Measurements from ENCODE around the gene TMEM132C. TPM values are rescaled to one million over a fixed set of nuclear protein-coding genes. Genes with fewer than 3 reads are reported as not detected.
"Not testable (repeated sequence)": the region's sequence is repeated elsewhere in the genome, so short reads cannot be mapped to it uniquely, and the experiment has no call there.

TMEM132C gene
- polyA plus RNA-seq, 2 donors: 0.43 to 0.65 TPM

DNA sequence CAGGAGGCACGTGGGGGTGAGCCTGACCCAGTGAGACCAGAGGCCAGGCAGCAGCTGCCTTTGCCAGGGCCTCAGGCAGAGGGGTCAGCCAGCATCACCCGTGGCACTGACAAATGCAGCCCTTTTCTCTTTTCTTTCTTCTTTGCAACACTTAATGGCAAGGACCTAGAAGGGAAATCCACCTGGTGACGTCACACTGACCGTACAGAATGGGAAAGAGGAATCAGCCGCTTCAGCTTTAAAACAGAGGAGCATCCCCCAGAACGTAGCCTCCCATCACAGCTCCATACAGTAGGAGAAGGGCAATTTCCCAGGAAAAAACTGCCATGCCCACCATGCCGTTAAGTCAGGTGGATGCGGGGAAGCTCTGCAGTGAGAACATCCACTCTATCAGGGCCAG is 328.6 kb downstream of the TMEM132C start:
- no peaks in the 10 kb centered on the region for H3K27me3 ChIP-seq (ENCODE audit: control insufficient read depth in 1 of 2, insufficient read depth in 2 of 2, low read length in 2 of 2)
- no peaks in the 10 kb centered on the region for H3K36me3 ChIP-seq (ENCODE audit: control insufficient read depth in 2 of 2, insufficient read depth in 2 of 2, low read length in 1 of 2)
- H3K27ac ChIP-seq (ENCODE audit: low read depth in 2 of 2, low read length in 1 of 2): no peak overlapping the region
- WGBS, 2 donors: 73 to 75% methylated on average over 8 of the region's 8 CpGs
- no peaks in the 10 kb centered on the region for H3K4me1 ChIP-seq (ENCODE audit: control insufficient read depth in 2 of 2, insufficient read depth in 2 of 2, low read length in 1 of 2)
- H3K4me3 ChIP-seq (ENCODE audit: low read depth in 1 of 2, low read length in 2 of 2): no peak overlapping the region
- peaks cover 2 to 7% of the 10 kb centered on the region in 2 donors for H3K9me3 ChIP-seq (ENCODE audit: control insufficient read depth in 2 of 2, insufficient read depth in 1 of 2, low read depth in 1 of 2, low read length in 1 of 2)

DNA sequence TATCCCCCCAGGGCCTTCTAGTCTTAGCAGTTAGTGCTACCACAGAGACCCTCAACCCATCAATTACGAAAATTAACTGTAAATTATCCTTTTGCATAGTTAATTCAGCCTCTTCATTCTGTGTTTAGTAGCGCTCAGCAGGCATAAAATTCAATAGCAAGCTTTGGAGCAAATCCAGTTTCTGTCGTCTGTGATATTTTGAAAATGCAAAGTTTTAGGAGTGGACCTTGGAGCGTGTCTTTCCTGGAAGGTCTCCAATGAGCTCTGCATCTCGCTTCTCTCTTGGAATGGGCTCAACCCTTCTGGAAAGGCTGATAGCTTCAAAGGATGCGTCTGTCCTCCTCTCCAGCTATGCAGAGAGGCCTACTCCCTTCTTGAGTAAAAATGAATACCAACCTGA is 333.9 kb downstream of the TMEM132C start:
- H3K36me3 ChIP-seq (ENCODE audit: control insufficient read depth in 2 of 2, insufficient read depth in 2 of 2, low read length in 1 of 2): no peaks in the 10 kb centered on the region
- 64 to 65% methylated on average over 6 of the region's 6 CpGs for WGBS, 2 donors
- no peak overlapping the region for H3K4me3 ChIP-seq (ENCODE audit: low read depth in 1 of 2, low read length in 2 of 2)
- H3K9me3 ChIP-seq (ENCODE audit: control insufficient read depth in 2 of 2, insufficient read depth in 1 of 2, low read depth in 1 of 2, low read length in 1 of 2): peaks cover 1 to 7% of the 10 kb centered on the region in 2 donors
- no peaks in the 10 kb centered on the region for H3K4me1 ChIP-seq (ENCODE audit: control insufficient read depth in 2 of 2, insufficient read depth in 2 of 2, low read length in 1 of 2)
- no peak overlapping the region for H3K27ac ChIP-seq (ENCODE audit: low read depth in 2 of 2, low read length in 1 of 2)
- H3K27me3 ChIP-seq (ENCODE audit: control insufficient read depth in 1 of 2, insufficient read depth in 2 of 2, low read length in 2 of 2): no peaks in the 10 kb centered on the region

DNA sequence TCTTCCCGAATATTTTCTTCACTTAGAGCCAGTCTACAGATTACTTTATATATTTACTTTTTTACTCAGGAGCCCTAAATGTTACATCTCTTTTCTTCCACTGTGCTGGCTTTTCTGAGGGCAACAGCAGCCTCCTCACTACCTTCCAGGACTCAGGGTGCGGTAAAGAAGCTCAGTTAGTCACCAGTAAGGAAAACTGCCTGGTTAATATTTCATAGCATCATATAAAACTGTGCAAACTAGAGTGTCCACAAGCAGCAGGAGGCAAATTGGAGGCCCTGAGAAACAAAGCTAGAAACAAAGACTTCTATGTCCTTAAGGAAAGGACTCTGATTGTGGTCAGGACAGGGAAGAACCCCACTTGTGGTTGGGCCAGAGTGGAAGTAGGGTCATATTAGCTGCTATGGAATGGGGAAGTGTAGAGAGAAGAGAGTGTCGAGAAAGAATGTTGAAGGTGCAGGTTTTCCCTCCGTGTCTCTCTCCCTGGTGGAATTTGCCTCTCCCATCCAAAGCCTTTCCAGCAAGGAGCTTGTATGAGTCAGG is 336.7 kb downstream of the TMEM132C start:
- H3K27ac ChIP-seq (ENCODE audit: low read depth in 2 of 2, low read length in 1 of 2): no peak overlapping the region
- no peak overlapping the region for H3K4me3 ChIP-seq (ENCODE audit: low read depth in 1 of 2, low read length in 2 of 2)
- H3K27me3 ChIP-seq (ENCODE audit: control insufficient read depth in 1 of 2, insufficient read depth in 2 of 2, low read length in 2 of 2): no peaks in the 10 kb centered on the region
- H3K4me1 ChIP-seq (ENCODE audit: control insufficient read depth in 2 of 2, insufficient read depth in 2 of 2, low read length in 1 of 2): no peaks in the 10 kb centered on the region
- no peaks in the 10 kb centered on the region for H3K36me3 ChIP-seq (ENCODE audit: control insufficient read depth in 2 of 2, insufficient read depth in 2 of 2, low read length in 1 of 2)
- 67 to 71% methylated on average over 4 of the region's 4 CpGs for WGBS, 2 donors
- peaks cover 3 to 7% of the 10 kb centered on the region in 2 donors for H3K9me3 ChIP-seq (ENCODE audit: control insufficient read depth in 2 of 2, insufficient read depth in 1 of 2, low read depth in 1 of 2, low read length in 1 of 2)

DNA sequence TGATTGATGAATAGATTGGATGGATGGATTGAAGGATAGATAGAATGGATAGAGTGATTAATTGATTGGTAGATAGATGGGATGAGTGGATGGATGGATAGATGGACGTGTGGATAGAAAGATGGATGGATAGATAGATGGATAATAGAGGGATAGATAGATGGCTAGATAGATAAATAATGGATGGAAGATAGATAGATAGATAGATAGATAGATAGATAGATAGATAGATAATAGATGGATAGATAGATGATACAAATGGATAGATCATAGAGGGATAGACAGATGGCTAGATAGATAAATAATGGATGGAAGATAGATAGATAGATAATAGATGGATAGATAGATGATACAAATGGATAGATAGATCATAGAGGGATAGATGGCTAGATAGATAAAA is 337.2 kb downstream of the TMEM132C start:
- not testable (repeated sequence) for H3K36me3 ChIP-seq (ENCODE audit: control insufficient read depth in 2 of 2, insufficient read depth in 2 of 2, low read length in 1 of 2); H3K27me3 ChIP-seq (ENCODE audit: control insufficient read depth in 1 of 2, insufficient read depth in 2 of 2, low read length in 2 of 2); H3K9me3 ChIP-seq (ENCODE audit: control insufficient read depth in 2 of 2, insufficient read depth in 1 of 2, low read depth in 1 of 2, low read length in 1 of 2); H3K27ac ChIP-seq (ENCODE audit: low read depth in 2 of 2, low read length in 1 of 2); H3K4me3 ChIP-seq (ENCODE audit: low read depth in 1 of 2, low read length in 2 of 2); H3K4me1 ChIP-seq (ENCODE audit: control insufficient read depth in 2 of 2, insufficient read depth in 2 of 2, low read length in 1 of 2)
- WGBS, 2 donors: 61 to 69% methylated on average over 1 of the region's 1 CpG

DNA sequence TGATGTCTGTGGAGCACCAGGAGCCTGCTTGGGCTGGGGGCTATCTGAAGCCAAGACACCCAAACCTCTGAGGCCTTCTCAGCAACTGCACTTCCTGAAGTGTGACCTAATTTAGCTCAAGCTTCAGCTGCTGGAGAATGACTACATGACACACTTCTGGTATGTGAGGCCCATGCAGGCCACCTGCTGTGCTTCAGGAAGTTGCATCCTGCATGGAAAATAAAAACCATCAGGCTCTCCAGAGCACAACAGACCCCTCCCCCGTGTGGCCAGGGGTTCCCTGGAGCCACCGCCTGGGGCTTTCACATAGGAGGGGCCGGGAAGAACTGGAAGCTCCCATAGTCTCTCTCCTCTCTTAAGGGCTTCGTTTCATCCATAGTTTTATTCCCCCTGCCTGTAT is 339.1 kb downstream of the TMEM132C start:
- Histone ChIP-seq H3K9me3 (ENCODE audit: control insufficient read depth in 2 of 2, insufficient read depth in 1 of 2, low read depth in 1 of 2, low read length in 1 of 2) (peaks cover 0 to 7% of the 10 kb centered on the region in 2 donors), H3K4me3 (ENCODE audit: low read depth in 1 of 2, low read length in 2 of 2) (no peak overlapping the region), H3K27me3 (ENCODE audit: control insufficient read depth in 1 of 2, insufficient read depth in 2 of 2, low read length in 2 of 2) (no peaks in the 10 kb centered on the region), H3K36me3 (ENCODE audit: control insufficient read depth in 2 of 2, insufficient read depth in 2 of 2, low read length in 1 of 2) (no peaks in the 10 kb centered on the region), H3K27ac (ENCODE audit: low read depth in 2 of 2, low read length in 1 of 2) (no peak overlapping the region), H3K4me1 (ENCODE audit: control insufficient read depth in 2 of 2, insufficient read depth in 2 of 2, low read length in 1 of 2) (no peaks in the 10 kb centered on the region)
- 51 to 53% methylated on average over 4 of the region's 4 CpGs for WGBS, 2 donors

DNA sequence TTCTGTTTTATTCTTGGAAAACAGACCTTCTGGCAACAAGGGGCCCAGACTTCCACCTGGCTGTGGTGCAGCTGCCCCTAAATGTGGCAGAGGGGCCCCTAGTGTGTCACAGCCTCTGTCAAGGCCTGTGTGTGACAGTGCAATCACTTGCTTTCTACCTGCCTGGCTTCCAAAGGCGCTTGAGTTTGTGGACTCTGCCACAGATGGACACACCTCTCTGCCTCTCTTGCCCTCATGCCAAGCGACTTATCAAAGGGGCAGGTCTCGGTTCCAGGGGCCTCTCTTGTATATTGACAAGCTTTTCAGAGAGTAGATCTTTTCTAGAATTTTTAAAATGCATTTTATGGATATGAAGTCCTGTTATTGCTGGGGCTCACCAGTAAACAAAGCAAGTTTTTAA is 339.6 kb downstream of the TMEM132C start:
- H3K27ac ChIP-seq (ENCODE audit: low read depth in 2 of 2, low read length in 1 of 2): no peak overlapping the region
- H3K27me3 ChIP-seq (ENCODE audit: control insufficient read depth in 1 of 2, insufficient read depth in 2 of 2, low read length in 2 of 2): no peaks in the 10 kb centered on the region
- H3K36me3 ChIP-seq (ENCODE audit: control insufficient read depth in 2 of 2, insufficient read depth in 2 of 2, low read length in 1 of 2): no peaks in the 10 kb centered on the region
- WGBS, 2 donors: 50 to 69% methylated on average over 3 of the region's 3 CpGs
- H3K4me1 ChIP-seq (ENCODE audit: control insufficient read depth in 2 of 2, insufficient read depth in 2 of 2, low read length in 1 of 2): no peaks in the 10 kb centered on the region
- H3K9me3 ChIP-seq (ENCODE audit: control insufficient read depth in 2 of 2, insufficient read depth in 1 of 2, low read depth in 1 of 2, low read length in 1 of 2): peaks cover 0 to 7% of the 10 kb centered on the region in 2 donors
- no peak overlapping the region for H3K4me3 ChIP-seq (ENCODE audit: low read depth in 1 of 2, low read length in 2 of 2)

DNA sequence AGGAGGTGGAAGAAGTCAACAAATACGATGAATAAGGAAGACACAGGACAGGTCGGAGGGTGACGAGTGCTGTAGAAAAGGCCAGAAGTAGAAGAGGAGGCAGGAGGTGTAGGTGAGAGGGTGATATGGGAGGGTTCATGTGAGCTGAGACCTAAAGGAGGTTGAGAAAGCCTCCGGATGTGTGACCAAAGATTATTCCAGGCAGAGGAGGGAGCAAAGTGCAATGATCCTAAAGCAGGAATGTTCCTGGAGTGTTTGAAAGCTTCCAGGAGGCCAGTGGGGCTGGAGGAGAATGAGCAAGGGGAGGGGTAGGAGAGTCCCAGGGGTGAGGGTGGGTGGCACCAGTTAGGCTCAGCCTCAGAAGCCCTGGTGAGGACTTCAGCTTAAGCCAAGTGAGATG is 340.0 kb downstream of the TMEM132C start:
- Histone ChIP-seq H3K27ac (ENCODE audit: low read depth in 2 of 2, low read length in 1 of 2) (no peak overlapping the region), H3K36me3 (ENCODE audit: control insufficient read depth in 2 of 2, insufficient read depth in 2 of 2, low read length in 1 of 2) (no peaks in the 10 kb centered on the region), H3K27me3 (ENCODE audit: control insufficient read depth in 1 of 2, insufficient read depth in 2 of 2, low read length in 2 of 2) (no peaks in the 10 kb centered on the region), H3K4me3 (ENCODE audit: low read depth in 1 of 2, low read length in 2 of 2) (no peak overlapping the region), H3K9me3 (ENCODE audit: control insufficient read depth in 2 of 2, insufficient read depth in 1 of 2, low read depth in 1 of 2, low read length in 1 of 2) (peaks cover 0 to 7% of the 10 kb centered on the region in 2 donors), H3K4me1 (ENCODE audit: control insufficient read depth in 2 of 2, insufficient read depth in 2 of 2, low read length in 1 of 2) (no peaks in the 10 kb centered on the region)
- WGBS, 2 donors: 77 to 78% methylated on average over 4 of the region's 4 CpGs

DNA sequence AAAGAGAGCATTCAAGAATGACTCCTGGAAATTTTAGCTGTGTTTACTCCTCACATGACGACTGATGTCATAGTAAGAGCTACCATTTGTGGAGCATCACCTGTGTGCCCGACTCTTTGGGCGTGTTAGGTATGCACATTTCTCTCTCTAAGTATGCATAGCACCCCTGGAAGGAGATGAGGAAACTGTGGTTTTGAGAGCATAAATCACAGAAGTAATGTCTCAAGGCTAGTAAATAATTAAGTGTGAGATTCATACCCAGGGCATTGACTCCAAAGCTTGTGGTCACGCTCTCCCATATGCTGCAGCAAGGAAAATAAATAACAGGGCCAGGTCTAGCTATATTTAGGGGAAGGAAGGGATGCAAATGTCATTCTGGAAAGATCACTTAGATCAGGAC is 340.7 kb downstream of the TMEM132C start:
- Histone ChIP-seq H3K27ac (ENCODE audit: low read depth in 2 of 2, low read length in 1 of 2) (no peak overlapping the region), H3K27me3 (ENCODE audit: control insufficient read depth in 1 of 2, insufficient read depth in 2 of 2, low read length in 2 of 2) (no peaks in the 10 kb centered on the region), H3K4me3 (ENCODE audit: low read depth in 1 of 2, low read length in 2 of 2) (no peak overlapping the region), H3K9me3 (ENCODE audit: control insufficient read depth in 2 of 2, insufficient read depth in 1 of 2, low read depth in 1 of 2, low read length in 1 of 2) (peaks cover 0 to 7% of the 10 kb centered on the region in 2 donors), H3K36me3 (ENCODE audit: control insufficient read depth in 2 of 2, insufficient read depth in 2 of 2, low read length in 1 of 2) (no peaks in the 10 kb centered on the region), H3K4me1 (ENCODE audit: control insufficient read depth in 2 of 2, insufficient read depth in 2 of 2, low read length in 1 of 2) (no peaks in the 10 kb centered on the region)
- 64 to 75% methylated on average over 4 of the region's 4 CpGs for whole genome bisulfite sequencing, 2 donors

DNA sequence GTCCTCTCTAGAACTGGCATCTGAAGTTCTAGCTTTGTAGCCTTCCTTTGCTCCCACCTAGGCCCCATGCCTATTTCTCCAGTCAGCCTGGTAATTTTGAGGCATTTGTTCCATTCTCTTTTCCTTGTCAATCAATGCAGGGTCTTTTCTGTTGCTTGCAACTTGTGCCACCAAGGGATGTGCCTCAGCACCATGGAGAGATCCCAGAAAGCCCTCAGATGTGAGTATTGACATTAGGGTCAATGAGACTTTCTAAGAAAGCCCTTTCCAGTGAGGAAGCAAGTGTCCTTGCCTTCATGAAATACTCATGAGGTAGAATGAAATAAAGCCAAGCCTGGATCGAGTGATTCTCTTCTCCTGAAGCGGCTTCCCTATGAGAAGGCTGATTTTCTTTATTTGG is 342.9 kb downstream of the TMEM132C start:
- Histone ChIP-seq H3K4me1 (ENCODE audit: control insufficient read depth in 2 of 2, insufficient read depth in 2 of 2, low read length in 1 of 2) (no peaks in the 10 kb centered on the region), H3K4me3 (ENCODE audit: low read depth in 1 of 2, low read length in 2 of 2) (no peak overlapping the region), H3K27me3 (ENCODE audit: control insufficient read depth in 1 of 2, insufficient read depth in 2 of 2, low read length in 2 of 2) (no peaks in the 10 kb centered on the region), H3K27ac (ENCODE audit: low read depth in 2 of 2, low read length in 1 of 2) (no peak overlapping the region), H3K9me3 (ENCODE audit: control insufficient read depth in 2 of 2, insufficient read depth in 1 of 2, low read depth in 1 of 2, low read length in 1 of 2) (peaks cover 6 to 7% of the 10 kb centered on the region in 2 donors), H3K36me3 (ENCODE audit: control insufficient read depth in 2 of 2, insufficient read depth in 2 of 2, low read length in 1 of 2) (no peaks in the 10 kb centered on the region)
- 83 to 90% methylated on average over 2 of the region's 2 CpGs for WGBS, 2 donors

DNA sequence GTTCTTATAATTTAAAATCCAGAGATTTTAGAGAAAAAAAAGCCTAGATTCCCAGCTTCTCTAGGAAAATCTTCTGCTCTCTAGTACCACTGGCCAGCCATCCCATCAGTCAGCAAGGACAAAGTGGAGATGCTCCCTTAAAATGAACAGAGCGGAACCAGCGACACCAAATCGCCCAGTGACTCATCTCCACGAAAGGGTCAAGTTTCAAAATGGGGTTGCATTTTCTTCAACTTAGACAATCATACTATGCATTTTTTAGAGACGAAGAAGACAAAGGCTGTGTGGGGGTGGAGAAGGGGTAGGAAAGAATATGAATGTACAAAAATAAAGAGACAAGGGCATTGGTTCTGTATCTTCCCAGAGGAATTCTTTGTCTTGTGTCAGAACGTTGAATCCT is 344.8 kb downstream of the TMEM132C start:
- Histone ChIP-seq H3K27ac (ENCODE audit: low read depth in 2 of 2, low read length in 1 of 2) (no peak overlapping the region), H3K9me3 (ENCODE audit: control insufficient read depth in 2 of 2, insufficient read depth in 1 of 2, low read depth in 1 of 2, low read length in 1 of 2) (peaks cover 0 to 6% of the 10 kb centered on the region in 2 donors), H3K27me3 (ENCODE audit: control insufficient read depth in 1 of 2, insufficient read depth in 2 of 2, low read length in 2 of 2) (no peaks in the 10 kb centered on the region), H3K4me1 (ENCODE audit: control insufficient read depth in 2 of 2, insufficient read depth in 2 of 2, low read length in 1 of 2) (no peaks in the 10 kb centered on the region), H3K36me3 (ENCODE audit: control insufficient read depth in 2 of 2, insufficient read depth in 2 of 2, low read length in 1 of 2) (no peaks in the 10 kb centered on the region), H3K4me3 (ENCODE audit: low read depth in 1 of 2, low read length in 2 of 2) (no peak overlapping the region)
- 63 to 68% methylated on average over 6 of the region's 6 CpGs for WGBS, 2 donors
